Neural cell (in vitro differentiated cells): Measurements from ENCODE around the gene UBE2I.

Experiments used
- MXI1 ChIP-seq: fragments of 450-650 bp; conservative IDR thresholded peaks from 2 replicates; pipeline ENCODE4 v1.6.1; 2014; ENCODE audit warnings: antibody characterized with exemption, mild to moderate bottlenecking; ENCODE audit not compliant: poor library complexity, severe bottlenecking
- POLR2AphosphoS5 ChIP-seq: IDR thresholded peaks from 2 replicates; pipeline ENCODE4 v1.6.1; 2012
- TAF1 ChIP-seq: IDR thresholded peaks from 2 replicates; pipeline ENCODE4 v1.6.1; 2012; ENCODE audit warnings: low read depth
- TF ChIP-seq, protein P1 (sequence below): fragments of 450-650 bp; IDR thresholded peaks from 2 replicates; pipeline ENCODE4 v1.5.1; 2014; ENCODE audit warnings: antibody characterized with exemption, mild to moderate bottlenecking, moderate library complexity; ENCODE audit not compliant: poor library complexity, severe bottlenecking

DNA sequence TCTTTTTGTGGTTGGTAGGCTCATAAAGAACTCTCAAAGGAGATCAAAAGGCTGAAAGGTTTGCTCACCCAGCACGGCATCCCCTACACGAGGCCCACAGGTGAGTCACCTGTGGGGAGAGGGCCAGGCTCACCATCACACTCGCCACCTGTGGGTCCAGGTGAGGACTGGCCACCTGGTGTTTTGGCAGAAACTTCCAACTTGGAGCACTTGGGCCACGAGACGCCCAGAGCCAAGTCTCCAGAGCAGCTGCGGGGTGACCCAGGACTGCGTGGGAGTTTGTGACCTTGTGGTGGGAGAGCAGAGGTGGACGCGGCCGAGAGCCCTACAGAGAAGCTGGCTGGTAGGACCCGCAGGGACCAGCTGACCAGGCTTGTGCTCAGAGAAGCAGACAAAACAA is 53.4 kb downstream of the UBE2I start:
- TF ChIP-seq, protein P1, sequence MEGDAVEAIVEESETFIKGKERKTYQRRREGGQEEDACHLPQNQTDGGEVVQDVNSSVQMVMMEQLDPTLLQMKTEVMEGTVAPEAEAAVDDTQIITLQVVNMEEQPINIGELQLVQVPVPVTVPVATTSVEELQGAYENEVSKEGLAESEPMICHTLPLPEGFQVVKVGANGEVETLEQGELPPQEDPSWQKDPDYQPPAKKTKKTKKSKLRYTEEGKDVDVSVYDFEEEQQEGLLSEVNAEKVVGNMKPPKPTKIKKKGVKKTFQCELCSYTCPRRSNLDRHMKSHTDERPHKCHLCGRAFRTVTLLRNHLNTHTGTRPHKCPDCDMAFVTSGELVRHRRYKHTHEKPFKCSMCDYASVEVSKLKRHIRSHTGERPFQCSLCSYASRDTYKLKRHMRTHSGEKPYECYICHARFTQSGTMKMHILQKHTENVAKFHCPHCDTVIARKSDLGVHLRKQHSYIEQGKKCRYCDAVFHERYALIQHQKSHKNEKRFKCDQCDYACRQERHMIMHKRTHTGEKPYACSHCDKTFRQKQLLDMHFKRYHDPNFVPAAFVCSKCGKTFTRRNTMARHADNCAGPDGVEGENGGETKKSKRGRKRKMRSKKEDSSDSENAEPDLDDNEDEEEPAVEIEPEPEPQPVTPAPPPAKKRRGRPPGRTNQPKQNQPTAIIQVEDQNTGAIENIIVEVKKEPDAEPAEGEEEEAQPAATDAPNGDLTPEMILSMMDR, result no peak
- TF ChIP-seq TAF1 (no peak), POLR2AphosphoS5 (no peak), MXI1 (no peak)
